Measurements from ENCODE around the gene ALDH1L1.

Gene ALDH1L1

DNA sequence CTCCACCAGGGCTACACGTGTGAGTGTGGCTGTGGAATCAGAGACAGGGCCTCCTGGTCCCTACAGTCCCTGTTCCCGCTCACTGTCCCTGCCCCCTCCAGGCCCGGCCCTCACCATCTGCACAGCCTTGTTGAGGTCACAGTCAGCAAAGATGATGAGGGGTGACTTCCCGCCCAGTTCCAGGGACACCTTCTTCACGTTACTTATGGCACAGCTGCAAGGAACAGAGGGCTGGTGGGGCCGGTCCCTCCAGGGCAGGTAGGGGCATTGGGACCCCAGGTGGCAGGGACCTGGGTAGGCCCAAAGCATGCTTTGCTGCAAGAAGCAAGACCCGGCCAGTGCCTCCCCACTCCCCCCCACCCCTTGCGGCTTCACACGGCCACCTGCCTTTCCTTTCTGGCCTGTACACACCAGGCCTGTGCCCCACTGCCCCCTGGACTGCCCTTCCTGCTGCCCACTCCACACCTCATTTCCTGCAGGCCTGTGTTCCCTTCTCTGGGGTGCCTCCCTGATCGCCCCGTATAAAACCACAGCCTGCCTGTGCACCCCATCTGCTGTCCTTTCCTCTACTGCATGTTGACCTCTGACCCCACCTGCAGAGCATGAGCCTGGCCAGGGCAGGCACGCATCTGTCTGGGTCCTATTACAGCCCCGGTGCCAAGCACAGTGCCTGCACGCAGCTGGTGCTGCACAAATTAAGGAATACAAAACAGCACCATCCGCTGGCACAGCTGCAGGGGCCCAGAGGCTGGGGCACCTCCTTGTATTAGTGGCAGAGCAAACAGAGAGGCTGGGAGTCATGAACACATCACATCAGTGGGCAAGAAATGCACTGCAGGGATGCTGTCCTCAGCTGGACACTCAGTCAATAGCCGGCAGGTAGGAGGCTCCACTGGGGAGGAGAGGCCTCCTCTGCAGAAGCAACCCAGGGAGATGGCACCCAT, 65.7 kb downstream of the ALDH1L1 start:
- TF ChIP-seq, protein P1, sequence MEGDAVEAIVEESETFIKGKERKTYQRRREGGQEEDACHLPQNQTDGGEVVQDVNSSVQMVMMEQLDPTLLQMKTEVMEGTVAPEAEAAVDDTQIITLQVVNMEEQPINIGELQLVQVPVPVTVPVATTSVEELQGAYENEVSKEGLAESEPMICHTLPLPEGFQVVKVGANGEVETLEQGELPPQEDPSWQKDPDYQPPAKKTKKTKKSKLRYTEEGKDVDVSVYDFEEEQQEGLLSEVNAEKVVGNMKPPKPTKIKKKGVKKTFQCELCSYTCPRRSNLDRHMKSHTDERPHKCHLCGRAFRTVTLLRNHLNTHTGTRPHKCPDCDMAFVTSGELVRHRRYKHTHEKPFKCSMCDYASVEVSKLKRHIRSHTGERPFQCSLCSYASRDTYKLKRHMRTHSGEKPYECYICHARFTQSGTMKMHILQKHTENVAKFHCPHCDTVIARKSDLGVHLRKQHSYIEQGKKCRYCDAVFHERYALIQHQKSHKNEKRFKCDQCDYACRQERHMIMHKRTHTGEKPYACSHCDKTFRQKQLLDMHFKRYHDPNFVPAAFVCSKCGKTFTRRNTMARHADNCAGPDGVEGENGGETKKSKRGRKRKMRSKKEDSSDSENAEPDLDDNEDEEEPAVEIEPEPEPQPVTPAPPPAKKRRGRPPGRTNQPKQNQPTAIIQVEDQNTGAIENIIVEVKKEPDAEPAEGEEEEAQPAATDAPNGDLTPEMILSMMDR (conservative IDR thresholded peaks at IDR 0.05; ENCODE audit: low read depth, low read length) = no peak
- no peak overlapping the region for H3K4me3 ChIP-seq (IDR thresholded peaks at IDR 0.05; ENCODE audit: insufficient read depth, low read depth, low read length)
- H4K20me1 ChIP-seq (ENCODE audit: insufficient read depth) = no peaks in the 10 kb centered on the region
- no peak overlapping the region for H3K9ac ChIP-seq
- no peaks in the 10 kb centered on the region for H3K27me3 ChIP-seq (ENCODE audit: insufficient read depth, low read depth)
- no peaks in the 10 kb centered on the region for H3K79me2 ChIP-seq (ENCODE audit: insufficient read depth, low read depth)
- H3K4me1 ChIP-seq (ENCODE audit: low read depth, poor library complexity, severe bottlenecking) = no peaks in the 10 kb centered on the region
- no peak overlapping the region for H3K4me2 ChIP-seq
- H3K36me3 ChIP-seq (ENCODE audit: insufficient read depth) = no peaks in the 10 kb centered on the region
- H3K27ac ChIP-seq = no peak overlapping the region
- no peak overlapping the region for H2AFZ ChIP-seq (ENCODE audit: low read depth)

DNA sequence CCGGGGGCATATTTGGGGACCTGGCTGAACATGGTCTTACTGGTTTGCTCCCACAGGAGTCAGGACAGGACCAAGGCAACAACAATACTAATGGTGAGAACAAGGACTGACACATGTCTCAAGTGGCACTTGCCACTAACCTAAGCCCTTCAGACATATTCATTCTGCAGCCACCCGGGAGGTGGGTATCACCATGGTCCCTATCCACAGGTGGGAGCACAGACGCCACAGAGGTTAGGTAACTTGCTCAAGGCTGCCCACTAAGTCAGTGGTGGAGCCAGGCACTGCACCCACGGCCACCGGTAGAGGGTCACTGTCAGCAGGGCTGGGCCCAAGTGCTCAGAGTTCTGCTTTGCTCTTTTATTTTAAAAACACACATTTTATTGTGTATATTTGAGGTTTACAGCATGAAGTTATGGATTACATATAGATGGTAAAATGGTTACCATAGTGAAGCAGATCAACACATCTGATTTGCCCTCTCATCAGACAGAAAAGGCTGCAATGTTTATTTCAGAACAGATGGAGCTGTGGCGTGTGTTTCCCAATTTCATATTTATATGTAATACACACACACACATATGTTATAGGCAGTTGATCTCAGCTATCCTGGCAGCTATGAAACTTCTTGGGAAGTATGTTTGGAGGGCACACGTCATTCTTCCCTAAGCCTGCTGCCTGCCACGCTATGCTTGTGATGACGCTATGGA, 66.5 kb downstream of the ALDH1L1 start:
- Histone ChIP-seq H3K4me1 (ENCODE audit: low read depth, poor library complexity, severe bottlenecking) (no peaks in the 10 kb centered on the region), H3K4me3 (IDR thresholded peaks at IDR 0.05; ENCODE audit: insufficient read depth, low read depth, low read length) (no peak overlapping the region), H3K27me3 (ENCODE audit: insufficient read depth, low read depth) (no peaks in the 10 kb centered on the region), H3K9ac (no peak overlapping the region), H3K79me2 (ENCODE audit: insufficient read depth, low read depth) (no peaks in the 10 kb centered on the region), H3K4me2 (no peak overlapping the region), H3K36me3 (ENCODE audit: insufficient read depth) (no peaks in the 10 kb centered on the region), H3K27ac (no peak overlapping the region), H2AFZ (ENCODE audit: low read depth) (no peak overlapping the region), H4K20me1 (ENCODE audit: insufficient read depth) (no peaks in the 10 kb centered on the region)
- TF ChIP-seq, protein P1 (conservative IDR thresholded peaks at IDR 0.05; ENCODE audit: low read depth, low read length) = peak; percentile 32

DNA sequence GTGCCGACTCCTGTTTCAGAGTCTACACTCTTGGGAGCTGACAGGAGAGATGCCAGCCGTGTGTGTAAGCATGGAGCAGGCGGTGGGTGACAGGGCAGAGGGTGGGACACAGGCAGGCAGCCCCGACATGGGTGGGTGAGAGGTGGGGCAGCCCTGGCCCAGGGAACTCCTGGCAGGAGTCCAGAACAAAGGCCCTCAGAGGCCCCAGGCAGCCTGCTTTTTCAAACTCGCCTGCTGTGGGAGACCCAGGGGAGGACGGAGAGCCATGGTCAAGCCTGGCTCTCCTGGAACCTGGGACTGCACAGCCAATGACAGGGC, 67.2 kb downstream of the ALDH1L1 start:
- H3K4me1 ChIP-seq (ENCODE audit: low read depth, poor library complexity, severe bottlenecking) = no peaks in the 10 kb centered on the region
- no peaks in the 10 kb centered on the region for H3K27me3 ChIP-seq (ENCODE audit: insufficient read depth, low read depth)
- TF ChIP-seq, protein P1 (conservative IDR thresholded peaks at IDR 0.05; ENCODE audit: low read depth, low read length) = no peak
- H3K36me3 ChIP-seq (ENCODE audit: insufficient read depth) = no peaks in the 10 kb centered on the region
- H3K9ac ChIP-seq = no peak overlapping the region
- no peak overlapping the region for H2AFZ ChIP-seq (ENCODE audit: low read depth)
- no peak overlapping the region for H3K4me2 ChIP-seq
- no peaks in the 10 kb centered on the region for H4K20me1 ChIP-seq (ENCODE audit: insufficient read depth)
- H3K27ac ChIP-seq = no peak overlapping the region
- no peak overlapping the region for H3K4me3 ChIP-seq (IDR thresholded peaks at IDR 0.05; ENCODE audit: insufficient read depth, low read depth, low read length)
- no peaks in the 10 kb centered on the region for H3K79me2 ChIP-seq (ENCODE audit: insufficient read depth, low read depth)

DNA sequence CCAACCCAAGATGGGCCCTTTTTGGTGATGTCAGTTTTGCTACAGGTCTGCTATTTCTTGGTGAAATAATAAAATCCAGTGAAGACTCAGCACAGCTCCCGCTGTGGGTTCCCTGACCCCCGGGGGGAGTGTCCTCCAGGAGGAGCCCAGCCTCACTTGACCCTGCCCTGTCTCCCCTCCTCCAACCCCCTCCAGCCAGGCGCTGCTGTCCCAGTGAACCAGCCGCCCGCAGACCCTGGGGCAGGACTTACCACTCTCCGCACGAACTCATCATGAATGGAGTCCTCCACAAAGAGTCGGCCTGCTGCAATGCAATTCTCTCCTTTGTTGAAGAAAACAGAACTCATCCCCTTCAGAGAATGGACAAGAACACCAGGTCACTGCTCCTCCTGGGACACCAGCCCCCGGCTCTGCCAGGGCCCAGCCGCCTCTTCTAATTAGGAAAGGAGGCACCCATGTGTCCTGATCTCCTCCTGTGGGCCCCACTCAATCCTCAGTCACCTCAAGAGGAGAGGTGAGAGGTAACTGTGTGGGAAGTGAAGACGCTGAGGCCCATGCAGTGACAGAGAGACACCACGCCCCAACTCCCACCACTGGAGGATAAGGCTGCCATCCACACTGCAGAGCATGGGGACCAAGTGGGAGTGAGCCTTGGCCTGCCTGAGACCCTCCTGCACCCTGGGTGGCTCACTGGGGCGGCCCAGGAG, 67.7 kb downstream of the ALDH1L1 start:
- Histone ChIP-seq H3K79me2 (ENCODE audit: insufficient read depth, low read depth) (no peaks in the 10 kb centered on the region), H3K27ac (no peak overlapping the region), H2AFZ (ENCODE audit: low read depth) (no peak overlapping the region), H3K36me3 (ENCODE audit: insufficient read depth) (no peaks in the 10 kb centered on the region), H3K27me3 (ENCODE audit: insufficient read depth, low read depth) (no peaks in the 10 kb centered on the region), H4K20me1 (ENCODE audit: insufficient read depth) (no peaks in the 10 kb centered on the region), H3K4me1 (ENCODE audit: low read depth, poor library complexity, severe bottlenecking) (no peaks in the 10 kb centered on the region), H3K9ac (no peak overlapping the region), H3K4me3 (IDR thresholded peaks at IDR 0.05; ENCODE audit: insufficient read depth, low read depth, low read length) (no peak overlapping the region), H3K4me2 (no peak overlapping the region)
- TF ChIP-seq, protein P1 (conservative IDR thresholded peaks at IDR 0.05; ENCODE audit: low read depth, low read length) = no peak

All from KMS-11 (cell line).